SK-N-SH (cell line): ENCODE measurements around the gene KRTAP9-4. TPM values are rescaled to one million over a fixed set of nuclear protein-coding genes. Genes with fewer than 3 reads are reported as not detected.
"Not testable (repeated sequence)": the region's sequence is repeated elsewhere in the genome, so short reads cannot be mapped to it uniquely, and the experiment has no call there.

Experiments
- CTCF ChIA-PET: fragments of 300-600, 350-600 bp; formaldehyde crosslinking; extraction: SDS; loops from one replicate; lab custom pipeline; 2021; lab: Yijun Ruan, JAX
- POLR2A ChIA-PET: fragments of 350-600 bp; sonication (Branson Sonifier 250); formaldehyde crosslinking; extraction: SDS; loops from one replicate; lab custom pipeline; 2020; ENCODE audit warnings: antibody characterized with exemption, inconsistent platforms; lab: Yijun Ruan, JAX
- DNase-seq: peaks from one replicate; pipeline ENCODE4 v3.0.0; 2012
- H2AFZ ChIP-seq: fragments of 200-600 bp; sonication (generic); 2 replicates; pipeline ENCODE4 v1.8.1; 2016; ENCODE audit warnings: antibody characterized with exemption, mild to moderate bottlenecking, low read depth
- H3F3A ChIP-seq: fragments of 200-600 bp; sonication (generic); replicated peaks from 2 replicates; pipeline ENCODE3; 2016; ENCODE audit warnings: antibody characterized with exemption, mild to moderate bottlenecking; ENCODE audit not compliant: insufficient read depth
- H3K27ac ChIP-seq, 2 experiments: fragments of 200-500 bp in 1 of 2; fragments of 200-600 bp in 1 of 2; sonication (Bioruptor generic) in 1 of 2; sonication (generic), shearing (Covaris generic) in 1 of 2; 2 replicates each; pipeline versions ENCODE4 v1.5.1 to v1.6.1; 2014 to 2016; ENCODE audit warnings: low read depth in 2 of 2, inconsistent platforms in 1 of 2, low read length in 1 of 2, mild to moderate bottlenecking in 1 of 2, mixed read lengths in 1 of 2
- H3K27me3 ChIP-seq: fragments of 200-600 bp; sonication (generic), shearing (Covaris generic); 2 replicates; pipeline ENCODE4 v1.6.1; 2016; ENCODE audit warnings: mixed run types; ENCODE audit not compliant: insufficient read depth
- H3K36me3 ChIP-seq, 2 experiments: fragments of 200-500 bp in 1 of 2; fragments of 200-600 bp in 1 of 2; sonication (Bioruptor generic) in 1 of 2; sonication (generic) in 1 of 2; replicated peaks in 1 of 2; 2 replicates each; pipeline versions ENCODE3 to v1.5.1; 2014 to 2016; ENCODE audit warnings: low read length in 1 of 2, mild to moderate bottlenecking in 1 of 2; ENCODE audit not compliant: insufficient read depth in 2 of 2, control insufficient read depth in 1 of 2
- H3K4me1 ChIP-seq, 2 experiments: fragments of 200-500 bp in 1 of 2; fragments of 200-600 bp in 1 of 2; sonication (Bioruptor generic) in 1 of 2; sonication (generic), shearing (Covaris generic) in 1 of 2; 2 replicates each; pipeline versions ENCODE4 v1.5.1 to v1.6.1; 2014 to 2016; ENCODE audit warnings: low read depth in 1 of 2, low read length in 1 of 2, mixed run types in 1 of 2; ENCODE audit not compliant: insufficient read depth in 2 of 2, control insufficient read depth in 1 of 2
- H3K4me2 ChIP-seq: fragments of 200-600 bp; sonication (generic), shearing (Covaris generic); 2 replicates; pipeline ENCODE4 v1.6.1; 2017; ENCODE audit warnings: mixed run types
- H3K4me3 ChIP-seq, 2 experiments: fragments of 200-500 bp in 1 of 2; fragments of 200-600 bp in 1 of 2; sonication (Bioruptor generic) in 1 of 2; sonication (generic), shearing (Covaris generic) in 1 of 2; 2 replicates each; pipeline versions ENCODE4 v1.5.1 to v1.8.1; 2014 to 2016; ENCODE audit warnings: low read depth in 2 of 2, inconsistent platforms in 1 of 2, low read length in 1 of 2, mild to moderate bottlenecking in 1 of 2, mixed read lengths in 1 of 2, moderate library complexity in 1 of 2
- H3K79me2 ChIP-seq: fragments of 200-600 bp; sonication (generic); 2 replicates; pipeline ENCODE4 v1.8.1; 2017; ENCODE audit warnings: mild to moderate bottlenecking; ENCODE audit not compliant: insufficient read depth
- H3K9ac ChIP-seq: fragments of 200-600 bp; sonication (generic); 2 replicates; pipeline ENCODE4 v1.6.1; 2017; ENCODE audit warnings: mixed run types
- H3K9me2 ChIP-seq: fragments of 200-600 bp; sonication (generic); 2 replicates; pipeline ENCODE4 v1.6.1; 2017; ENCODE audit warnings: mixed run types
- H3K9me3 ChIP-seq: fragments of 200-600 bp; sonication (generic); 2 replicates; pipeline ENCODE4 v1.6.1; 2017; ENCODE audit warnings: mixed run types, mild to moderate bottlenecking, moderate library complexity
- H4K20me1 ChIP-seq: fragments of 200-600 bp; sonication (generic); 2 replicates; pipeline ENCODE4 v1.6.1; 2017; ENCODE audit warnings: mild to moderate bottlenecking, mixed run types; ENCODE audit not compliant: insufficient read depth
- FOXJ3 ChIP-seq: sonication (generic); formaldehyde crosslinking; IDR thresholded peaks from 2 replicates; pipeline ENCODE4 v1.5.1; 2020; ENCODE audit warnings: mild to moderate bottlenecking, missing genetic modification reagents
- GATA2 ChIP-seq: sonication (generic); formaldehyde crosslinking; IDR thresholded peaks from 2 replicates; pipeline ENCODE4 v1.5.0; 2020; ENCODE audit warnings: mild to moderate bottlenecking, missing genetic modification reagents
- IRF3 ChIP-seq: fragments of 150-350 bp; IDR thresholded peaks from 2 replicates; pipeline ENCODE4 v1.6.1; 2016; ENCODE audit warnings: mild to moderate bottlenecking, low read depth, low read length
- NFIC ChIP-seq: IDR thresholded peaks from 2 replicates; pipeline ENCODE4 v1.4.0; 2012; ENCODE audit warnings: borderline replicate concordance
- NRF1 ChIP-seq: IDR thresholded peaks from 2 replicates; pipeline ENCODE4 v1.6.1; 2012; ENCODE audit warnings: low read depth, mild to moderate bottlenecking, low read length
- PBX3 ChIP-seq: IDR thresholded peaks from 2 replicates; pipeline ENCODE4; 2012
- RCOR1 ChIP-seq: fragments of 150-350 bp; IDR thresholded peaks from 2 replicates; pipeline ENCODE4 v1.6.1; 2017; ENCODE audit warnings: antibody characterized with exemption, low read length
- SIN3A ChIP-seq: IDR thresholded peaks from 2 replicates; pipeline ENCODE4 v1.6.1; 2012; ENCODE audit warnings: low read depth, mild to moderate bottlenecking, low read length, moderate library complexity, borderline replicate concordance
- SMC3 ChIP-seq: IDR thresholded peaks from 2 replicates; pipeline ENCODE4 v1.6.1; 2012; ENCODE audit warnings: low read depth, low read length, improper control_type of control experiment
- USF2 ChIP-seq: fragments of 150-350 bp; IDR thresholded peaks from 2 replicates; pipeline ENCODE4 v1.6.1; 2017; ENCODE audit warnings: antibody characterized with exemption, low read length, low read depth, borderline replicate concordance
- WGBS: methylation state at CpG from one replicate; pipeline ENCODE4 v1.1.6; 2017; ENCODE audit warnings: low lambda C conversion rate; 5-methylcytosine and 5-hydroxymethylcytosine counted together
- polyA plus RNA-seq, 3 experiments: library from polyadenylated mRNA; depleted of rRNA; stranded (reverse); fragments of >200 nt; gene quantifications; 2 replicates each; pipeline ENCODE4 v1.2.3, GENCODE V29; 2012

KRTAP9-4 gene
- polyA plus RNA-seq, 1 of the 3 experiments (the other 2 are of a cell fraction): not detected

GRCh38 chr17:41267711-41268110 lies 18.2 kb downstream of the KRTAP9-4 start:
- no peaks in the 10 kb centered on the region for H3K79me2 ChIP-seq
- DNase-seq: no peak
- H3K4me3 ChIP-seq: no peak overlapping the region
- peaks cover 4% of the 10 kb centered on the region; the same call in 1 of the 2 replicates for H3K27me3 ChIP-seq
- H3K9me2 ChIP-seq: no peaks in the 10 kb centered on the region
- 61% methylated on average over 3 of the region's 3 CpGs for WGBS
- H3F3A ChIP-seq: no peaks in the 10 kb centered on the region
- TF ChIP-seq SMC3 (no peak), GATA2 (CRISPR knock-in tag) (no peak), RCOR1 (no peak), IRF3 (no peak), NRF1 (no peak), FOXJ3 (CRISPR knock-in tag) (no peak), PBX3 (no peak), USF2 (no peak), NFIC (no peak), SIN3A (no peak)
- H3K4me2 ChIP-seq: no peak overlapping the region
- no peak overlapping the region for H3K27ac ChIP-seq
- no peaks in the 10 kb centered on the region for H3K9me3 ChIP-seq
- no peaks in the 10 kb centered on the region for H3K36me3 ChIP-seq
- POLR2A ChIA-PET: no interaction called here
- H3K9ac ChIP-seq: no peak overlapping the region
- CTCF ChIA-PET: no interaction called here
- no peaks in the 10 kb centered on the region for H3K4me1 ChIP-seq
- H4K20me1 ChIP-seq: no peaks in the 10 kb centered on the region
- no peak overlapping the region for H2AFZ ChIP-seq

GRCh38 chr17:41271323-41271722 lies 21.8 kb downstream of the KRTAP9-4 start:
- H3K4me1 ChIP-seq, H3K27me3 ChIP-seq, H3K9me3 ChIP-seq, H3K79me2 ChIP-seq, H3F3A ChIP-seq, H3K4me3 ChIP-seq, H3K9me2 ChIP-seq, H3K36me3 ChIP-seq, H2AFZ ChIP-seq, H3K4me2 ChIP-seq, POLR2A ChIA-PET, DNase-seq, H3K9ac ChIP-seq, CTCF ChIA-PET, H4K20me1 ChIP-seq, H3K27ac ChIP-seq: not testable (repeated sequence)
- no CpG with 5 or more reads among the region's 1 CpG for WGBS
